GM04503 (cell line): Measurements from ENCODE around the gene ADAM12.
"Not testable (repeated sequence)": the region's sequence is repeated elsewhere in the genome, so short reads cannot be mapped to it uniquely, and the experiment has no call there.

Experiments used
- DNase-seq: peaks from one replicate; pipeline ENCODE4 v3.0.0-alpha.2; 2012; ENCODE audit warnings: low read depth

ADAM12 gene

DNA sequence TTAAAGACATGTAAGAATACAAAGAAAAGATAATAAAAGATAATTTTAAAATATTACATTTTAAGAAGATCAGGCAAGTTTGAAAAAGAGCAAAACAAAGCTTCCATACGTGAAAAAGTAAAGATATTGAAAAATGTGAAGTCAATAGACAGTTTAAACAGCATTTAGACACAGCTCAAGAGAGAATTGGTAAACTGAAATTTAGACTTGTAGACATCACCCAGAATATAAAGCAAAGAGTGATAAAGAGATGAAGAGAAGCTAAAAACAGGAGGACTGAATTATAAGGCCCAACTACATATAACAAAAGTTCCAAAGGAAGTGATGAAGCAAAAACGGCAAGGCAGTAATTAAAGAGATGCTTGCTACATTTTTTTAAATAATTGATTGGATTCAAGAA is 13.8 kb downstream of the ADAM12 start:
- DNase-seq = no peak

DNA sequence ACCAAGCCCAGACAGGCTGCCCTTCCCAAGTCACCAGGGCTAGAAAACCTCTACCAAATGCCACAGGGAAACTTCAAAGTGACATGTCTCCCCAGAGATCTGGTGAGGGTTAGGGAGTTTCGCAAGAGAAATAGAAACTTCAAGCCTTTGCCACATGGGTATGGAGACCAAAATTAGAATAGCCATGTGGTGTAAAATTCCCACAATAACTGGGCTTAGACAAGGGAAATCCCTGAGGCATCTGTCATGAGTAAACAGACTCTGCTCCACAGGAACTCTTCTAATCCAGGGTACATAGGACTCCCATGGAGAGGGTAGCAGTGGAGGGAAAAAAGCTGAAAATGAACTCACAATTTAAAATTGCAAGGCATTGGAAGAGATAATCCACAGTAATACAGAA is 14.3 kb downstream of the ADAM12 start:
- peak; percentile 64 for DNase-seq

DNA sequence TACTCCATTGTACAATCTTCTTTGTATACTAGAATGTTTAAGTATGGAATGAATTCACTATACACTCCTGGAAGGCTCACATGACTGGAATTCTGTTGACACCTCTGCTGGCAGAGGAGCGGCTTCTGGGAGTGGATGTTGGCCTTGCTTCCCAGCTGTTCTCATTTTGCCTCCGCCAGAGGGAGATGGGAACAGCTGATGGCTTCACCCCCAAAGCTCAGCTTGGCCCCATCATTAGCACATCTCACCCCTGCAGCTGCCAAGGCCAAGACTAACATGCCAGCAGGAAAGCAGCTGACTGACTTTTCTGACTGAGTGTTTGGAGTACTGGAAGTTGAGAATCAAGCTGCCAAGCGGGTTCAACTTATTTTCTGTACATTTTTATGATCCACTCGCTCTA is 15.1 kb downstream of the ADAM12 start:
- DNase-seq = no peak

DNA sequence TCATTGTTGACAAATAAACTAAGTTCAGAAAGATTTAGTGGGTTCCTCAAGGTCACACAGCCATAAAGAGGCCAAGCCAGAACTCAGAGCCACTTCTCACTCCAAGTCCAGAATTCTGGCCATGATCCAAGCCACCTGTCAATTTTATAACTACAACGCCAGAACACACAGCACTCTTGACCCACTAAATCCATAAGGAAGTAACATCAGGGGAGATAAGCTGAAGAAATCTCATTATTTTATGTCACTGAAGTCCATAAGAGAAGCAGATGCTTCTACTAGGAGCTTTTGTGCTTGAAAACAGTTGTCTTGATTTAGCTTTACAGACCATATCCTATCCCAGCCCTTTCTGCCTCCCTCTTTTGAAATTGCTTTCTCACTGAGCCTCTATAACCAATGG is 15.9 kb downstream of the ADAM12 start:
- no peak for DNase-seq

DNA sequence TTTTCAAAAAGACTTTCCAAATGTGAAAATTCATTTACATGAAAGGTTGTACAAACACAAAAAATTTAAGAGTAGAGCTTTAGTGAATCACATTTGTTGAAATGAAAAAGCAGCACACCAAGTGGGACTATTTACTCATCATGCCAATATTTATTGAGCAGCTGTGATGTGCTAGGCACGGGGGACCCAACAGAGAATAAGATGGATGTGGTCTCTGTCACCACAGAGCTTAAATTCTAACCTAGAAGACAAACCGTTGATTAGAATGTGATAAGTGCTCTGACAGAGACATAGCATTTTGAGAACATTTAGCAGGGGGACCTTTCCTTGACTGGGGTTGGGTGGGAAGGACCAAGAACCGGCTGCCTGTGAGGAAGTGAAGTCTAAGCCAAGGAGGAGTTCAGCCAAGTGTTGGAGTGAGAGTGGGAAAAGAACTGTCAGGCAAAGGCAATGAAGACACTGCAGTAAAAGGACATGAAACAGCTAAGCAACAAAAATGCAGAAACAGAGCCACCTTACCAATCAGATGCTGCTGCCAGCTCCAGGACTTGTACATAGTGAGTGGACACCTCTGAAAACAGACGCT is 19.1 kb downstream of the ADAM12 start:
- no peak for DNase-seq

DNA sequence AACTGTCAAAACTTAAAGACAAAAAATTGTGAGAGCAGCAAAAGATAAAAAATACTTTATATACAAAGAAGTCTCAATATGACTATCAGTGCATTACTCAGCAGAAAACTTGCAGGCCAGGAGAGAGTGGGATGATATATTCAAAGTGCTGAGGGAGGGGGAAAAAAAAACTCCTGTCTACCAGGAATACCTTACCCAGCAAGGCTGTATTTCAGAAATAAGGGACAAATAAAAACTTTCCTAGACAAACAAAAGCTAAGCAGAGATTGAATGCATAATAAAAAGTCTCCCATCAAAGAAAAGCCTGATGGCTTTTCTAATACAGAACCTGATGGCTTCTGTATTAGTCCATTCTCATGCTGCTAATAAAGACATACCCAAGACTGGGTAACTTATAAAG is 31.1 kb downstream of the ADAM12 start:
- no peak for DNase-seq

DNA sequence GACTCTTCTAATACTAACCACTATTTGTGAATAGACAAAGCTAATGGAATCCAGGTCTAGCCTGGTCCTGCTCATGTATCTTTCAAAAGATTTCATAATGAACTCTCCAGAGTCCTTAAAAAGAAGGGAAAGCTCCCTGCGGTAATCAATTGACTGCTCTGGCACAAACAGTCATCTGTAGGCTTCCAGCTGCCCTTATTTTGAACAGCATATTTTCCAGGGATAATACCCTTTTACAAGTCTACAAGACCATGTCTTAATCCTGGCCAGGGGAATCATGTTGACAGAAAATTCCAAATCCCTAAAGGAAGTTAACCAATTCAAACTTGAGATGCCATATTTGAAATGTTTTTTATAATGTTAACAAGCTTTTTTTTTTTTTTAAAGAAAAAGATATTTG is 34.6 kb downstream of the ADAM12 start:
- DNase-seq = no peak

DNA sequence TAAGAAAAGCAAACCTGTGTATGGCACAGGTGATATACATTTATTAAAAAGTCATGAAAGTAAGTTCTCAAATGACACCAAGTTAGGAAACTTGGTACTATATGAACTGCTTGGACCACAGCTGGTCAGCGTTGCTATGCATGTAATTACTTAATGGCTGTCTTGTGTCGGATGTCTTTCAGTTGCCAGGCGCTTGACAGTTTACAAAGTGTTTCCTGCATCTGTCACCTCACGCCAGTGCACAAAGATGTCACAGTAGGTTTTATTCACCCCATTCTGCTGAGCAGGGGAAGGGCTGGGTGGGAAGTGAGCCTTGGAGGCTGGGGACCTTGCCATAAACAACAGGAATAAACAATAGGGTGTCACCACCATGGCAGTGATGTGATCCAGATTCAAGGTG is 35.8 kb downstream of the ADAM12 start:
- DNase-seq = no peak

DNA sequence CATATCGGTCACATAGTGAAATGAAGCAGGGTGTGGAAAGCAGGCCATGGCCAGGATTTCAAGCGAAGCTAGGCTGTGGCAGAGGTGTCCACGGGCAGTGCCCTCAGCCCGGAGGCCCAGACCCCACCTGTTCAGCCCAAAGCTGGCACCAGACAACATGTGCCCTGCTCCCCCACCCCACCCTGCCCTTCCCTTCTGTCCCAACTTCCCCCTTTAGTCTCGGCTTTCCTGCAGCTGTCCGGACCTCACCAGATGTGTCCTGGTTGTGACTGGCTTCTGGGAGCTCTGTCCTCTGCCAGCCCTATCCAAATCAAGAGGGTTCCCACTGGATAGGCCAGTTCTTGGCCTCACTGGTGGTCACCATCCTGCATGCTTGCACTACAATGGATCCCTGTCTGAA is 37.3 kb downstream of the ADAM12 start:
- no peak for DNase-seq

DNA sequence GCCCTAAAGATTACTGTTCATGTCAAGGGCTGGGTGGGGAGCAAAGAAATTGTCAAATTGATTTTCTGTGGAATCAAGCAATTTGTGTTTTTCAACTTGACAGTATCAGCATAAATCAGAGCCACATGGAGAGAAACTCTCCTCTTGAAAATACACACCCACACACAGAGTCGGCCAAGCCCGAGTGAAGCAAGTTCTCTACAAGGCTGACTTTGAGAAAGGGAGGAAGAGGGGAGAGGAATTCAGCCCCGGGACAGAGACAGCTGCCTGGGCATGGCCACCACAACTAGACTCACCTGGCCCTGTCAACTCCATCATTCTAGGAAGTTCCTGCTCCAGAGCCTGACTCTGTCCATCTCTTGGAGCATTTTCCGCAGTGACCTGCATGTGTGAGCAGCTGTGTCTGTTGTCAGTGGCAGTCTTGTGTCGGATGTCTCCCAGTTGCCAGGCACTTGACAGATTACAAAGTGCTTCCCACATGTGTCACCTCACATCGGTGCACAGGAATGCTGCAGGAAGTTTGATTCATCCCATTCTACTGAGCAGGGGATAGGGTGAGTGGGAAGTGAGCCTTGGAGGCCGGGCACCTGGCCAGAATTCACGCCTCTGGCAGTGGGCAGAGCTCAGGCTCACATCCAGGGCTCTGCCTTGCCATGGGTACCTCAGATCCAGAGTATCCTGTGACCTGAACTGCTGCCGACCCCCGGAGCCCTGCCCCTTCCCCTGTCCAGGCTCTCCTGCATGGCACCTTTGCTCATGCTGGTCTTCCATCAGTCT is 37.9 kb downstream of the ADAM12 start:
- peak; percentile 93 for DNase-seq

DNA sequence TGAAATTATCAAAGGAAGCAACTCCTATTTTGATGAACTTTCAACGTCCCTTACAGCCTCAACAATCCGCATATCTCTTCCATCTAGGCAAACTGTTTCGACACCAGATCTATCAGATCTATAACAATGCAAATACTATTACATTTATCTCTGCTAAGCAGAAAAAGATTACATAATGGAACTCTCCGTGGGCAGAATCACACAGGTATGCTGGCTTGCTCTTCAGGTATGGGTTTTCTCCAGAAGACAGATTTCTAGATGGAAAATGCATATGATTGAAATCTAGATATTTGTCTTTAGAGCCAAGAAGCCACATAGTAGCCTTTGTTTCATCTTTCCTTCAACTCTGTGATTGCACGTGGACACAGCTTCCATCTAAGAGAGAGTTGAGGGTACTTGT is 38.6 kb downstream of the ADAM12 start:
- DNase-seq = no peak

DNA sequence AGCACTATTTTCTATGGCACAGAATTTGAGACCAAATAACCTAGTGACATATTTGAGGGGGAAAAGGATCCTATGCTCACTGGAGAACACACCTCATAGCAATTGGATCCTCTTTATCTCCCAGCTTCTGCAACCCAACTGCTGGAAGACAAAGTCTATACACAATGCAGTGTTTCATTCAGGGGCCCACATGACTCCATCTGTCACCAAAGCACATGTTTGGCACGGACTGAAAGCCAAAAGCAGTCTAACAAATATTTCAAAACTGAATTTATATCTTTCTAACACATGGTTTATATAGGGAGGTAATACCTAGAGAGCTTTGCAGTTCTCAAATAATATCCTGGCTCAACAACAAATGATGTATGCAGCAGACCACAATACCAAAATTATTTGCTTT is 39.2 kb downstream of the ADAM12 start:
- no peak for DNase-seq

DNA sequence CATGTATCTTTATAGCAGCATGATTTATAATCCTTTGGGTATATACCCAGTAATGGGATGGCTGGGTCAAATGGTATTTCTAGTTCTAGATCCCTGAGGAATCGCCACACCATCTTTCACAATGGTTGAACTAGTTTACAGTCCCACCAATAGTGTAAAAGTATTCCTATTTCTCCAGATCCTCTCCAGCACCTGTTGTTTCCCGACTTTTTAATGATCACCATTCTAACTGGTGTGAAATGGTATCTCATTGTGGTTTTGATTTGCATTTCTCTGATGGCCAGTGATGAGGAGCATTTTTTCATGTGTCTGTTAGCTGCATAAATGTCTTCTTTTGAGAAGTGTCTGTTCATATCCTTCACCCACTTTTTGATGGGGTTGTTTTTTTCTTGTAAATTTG is 44.8 kb downstream of the ADAM12 start:
- not testable (repeated sequence) for DNase-seq

DNA sequence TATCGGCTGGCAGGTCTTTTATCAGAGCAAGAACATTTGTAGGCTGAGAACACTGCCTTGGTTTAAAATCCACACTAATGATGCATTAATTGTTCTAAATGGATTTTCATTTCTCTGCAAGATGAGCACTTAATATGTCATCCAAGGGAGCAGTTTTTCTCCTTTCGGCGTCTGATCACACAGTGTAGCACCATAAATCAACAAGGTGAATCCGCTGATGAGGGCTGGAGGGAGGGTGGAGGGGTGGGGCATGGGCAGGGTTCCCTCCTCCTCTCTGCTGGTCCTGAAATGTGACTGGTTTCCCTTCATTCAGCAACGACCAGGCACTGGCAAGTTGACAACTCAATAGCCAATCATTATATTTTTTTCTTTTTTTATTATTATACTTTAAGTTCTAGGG is 45.6 kb downstream of the ADAM12 start:
- DNase-seq = no peak

DNA sequence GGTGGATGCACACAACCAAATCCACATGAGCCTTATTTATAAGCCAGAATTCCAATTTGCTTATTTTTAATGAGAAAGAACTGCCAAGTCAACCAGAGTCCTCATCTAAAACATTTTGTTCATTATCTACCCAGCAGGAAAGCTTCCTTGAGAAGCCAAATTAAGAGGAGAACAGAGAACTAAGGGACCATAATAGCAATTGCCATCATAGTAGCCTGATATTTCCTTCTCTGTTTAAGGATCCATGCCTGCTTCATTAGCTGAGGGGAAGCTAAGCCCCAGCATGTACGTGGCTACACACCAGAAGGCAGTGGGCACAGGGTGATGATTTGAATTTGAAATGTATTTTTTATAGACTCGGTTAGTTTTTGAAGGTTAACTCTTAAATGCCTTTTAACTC is 46.8 kb downstream of the ADAM12 start:
- no peak for DNase-seq

DNA sequence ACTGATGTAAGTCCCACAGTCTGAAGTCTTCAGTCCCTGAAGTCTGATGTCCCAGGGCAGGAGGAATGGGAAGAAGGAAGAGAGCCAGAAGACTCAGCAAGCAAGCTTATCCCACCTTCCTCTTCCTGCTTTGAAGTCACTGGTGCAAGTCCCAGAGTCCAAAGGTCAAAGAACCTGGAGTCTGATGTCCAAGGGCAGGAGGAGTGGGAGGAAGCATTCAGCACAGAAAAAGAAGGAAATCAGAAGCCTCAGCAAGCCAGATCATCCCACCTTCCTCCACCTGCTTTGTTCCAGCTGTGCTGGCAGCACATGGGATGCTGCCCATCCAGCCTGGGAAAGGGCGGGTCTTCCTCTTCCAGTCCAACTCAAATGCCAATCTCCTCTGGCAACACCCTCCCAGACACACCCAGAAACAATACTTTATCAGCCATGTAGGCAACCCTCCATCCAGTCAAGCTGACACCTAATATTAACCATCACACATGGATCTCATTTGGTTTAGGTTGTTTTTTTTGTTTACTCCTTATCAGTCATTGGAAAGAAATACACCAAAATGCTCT is 50.9 kb downstream of the ADAM12 start:
- DNase-seq = no peak

DNA sequence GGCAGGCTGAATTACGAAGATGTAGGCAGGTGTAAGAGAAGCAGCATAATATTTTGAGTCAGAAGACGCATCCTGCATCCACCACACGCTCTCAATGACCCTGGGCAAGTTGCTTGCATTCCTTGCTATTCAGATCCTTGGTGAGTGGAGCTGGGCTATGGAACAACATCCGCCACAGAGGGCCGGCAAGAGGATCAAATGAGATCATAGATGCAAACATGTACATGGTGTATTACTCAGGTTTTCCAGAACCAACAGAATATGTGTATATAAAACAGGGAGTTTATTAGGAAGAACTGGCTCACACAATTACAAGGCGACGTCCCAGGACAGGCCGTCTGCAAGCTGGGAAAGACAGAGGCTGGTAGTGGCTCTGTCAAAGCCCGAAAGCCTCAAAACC is 51.5 kb downstream of the ADAM12 start:
- no peak for DNase-seq

DNA sequence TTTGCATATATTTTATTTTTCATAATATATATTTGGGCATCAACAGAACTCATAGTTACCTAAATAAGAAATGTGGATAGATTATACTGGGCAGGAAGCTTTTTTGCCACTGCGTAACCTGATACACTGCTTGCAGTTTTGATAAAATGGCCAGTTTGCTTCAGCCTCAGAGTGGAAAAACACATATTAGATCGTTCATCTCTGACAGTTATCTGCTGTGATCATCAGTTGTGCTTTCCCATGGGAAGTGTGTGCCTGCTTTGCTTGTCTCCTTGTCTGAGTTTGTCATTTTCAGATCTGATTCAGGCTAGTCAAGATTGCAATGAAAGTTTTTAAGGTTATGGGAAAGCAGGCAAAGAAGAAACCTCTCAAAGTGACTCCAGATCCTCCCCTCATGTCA is 54.0 kb downstream of the ADAM12 start:
- no peak for DNase-seq

DNA sequence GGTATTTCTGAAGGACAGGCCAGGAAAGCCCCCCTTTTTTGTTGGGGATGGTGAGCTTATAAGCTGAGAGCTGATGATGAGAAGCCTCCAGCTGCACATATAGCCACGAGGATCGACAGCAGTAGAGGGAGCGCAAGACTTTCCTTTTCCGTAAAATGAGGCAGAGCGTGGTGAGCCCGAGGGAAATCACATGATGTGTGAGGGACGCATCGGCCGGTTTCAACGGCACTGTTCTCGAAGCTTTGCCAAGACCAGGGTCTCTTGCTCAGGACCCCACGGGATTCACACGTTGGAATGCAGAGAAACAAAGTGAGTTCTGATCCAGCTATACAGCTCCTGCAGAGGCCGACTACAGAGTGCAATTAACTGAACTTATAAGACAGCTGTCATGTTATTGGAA is 55.7 kb downstream of the ADAM12 start:
- DNase-seq = no peak

DNA sequence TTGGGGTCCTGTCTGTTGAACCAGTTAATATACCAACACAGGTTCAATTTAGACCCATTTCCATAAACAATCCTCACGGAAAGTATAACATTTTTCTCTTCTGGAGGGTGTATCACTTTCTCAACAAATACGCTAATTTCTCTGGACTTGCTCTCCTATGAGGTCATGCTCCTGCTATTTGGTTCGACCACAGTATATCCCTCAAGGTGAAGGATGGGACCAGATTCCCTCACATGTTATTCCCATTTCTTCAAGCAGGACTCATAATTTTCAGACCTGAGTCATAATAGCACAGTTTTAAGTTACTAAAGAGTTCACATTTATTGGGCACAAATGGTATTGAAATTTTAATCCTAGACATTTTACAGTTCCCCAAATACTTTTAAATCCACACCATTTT is 57.2 kb downstream of the ADAM12 start:
- DNase-seq = no peak

DNA sequence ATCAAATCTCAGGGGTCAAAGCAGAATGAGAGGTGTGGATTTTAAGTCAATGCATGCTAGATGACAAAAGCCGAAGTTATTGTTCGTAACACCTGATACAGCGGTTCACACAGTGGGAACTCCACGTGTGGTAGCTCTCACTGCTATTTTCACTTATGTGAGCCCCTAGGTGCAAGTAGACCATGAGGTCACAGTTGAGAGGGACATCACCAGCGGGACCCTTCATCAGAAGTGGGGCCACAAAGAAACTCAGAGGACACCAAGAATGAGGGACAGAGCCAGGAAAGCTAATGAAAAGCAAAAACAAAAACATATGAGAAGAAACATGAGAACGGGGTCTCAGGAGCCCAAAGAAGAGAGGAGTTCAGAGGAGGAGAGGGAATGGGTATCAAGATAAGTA is 63.5 kb downstream of the ADAM12 start:
- no peak for DNase-seq

DNA sequence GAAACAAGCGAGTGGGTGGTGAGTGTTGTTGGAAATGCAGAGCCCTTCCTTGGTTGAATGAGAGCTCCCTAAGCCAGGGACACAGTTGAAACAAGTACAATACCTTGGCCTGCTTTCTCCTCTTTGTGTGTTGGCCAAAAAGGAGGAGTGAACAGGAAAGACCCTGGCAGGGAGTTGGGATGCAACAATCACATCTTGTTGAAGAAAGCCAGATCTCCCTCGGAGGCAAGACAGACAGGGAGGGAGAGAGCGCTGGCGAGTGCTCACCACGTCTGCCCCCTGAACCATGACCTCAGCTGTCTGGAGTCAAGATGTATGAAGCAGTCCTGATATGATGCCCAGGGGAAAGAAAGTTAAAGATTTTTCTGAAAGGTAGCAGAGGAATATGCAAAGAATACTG is 66.8 kb downstream of the ADAM12 start:
- no peak for DNase-seq

DNA sequence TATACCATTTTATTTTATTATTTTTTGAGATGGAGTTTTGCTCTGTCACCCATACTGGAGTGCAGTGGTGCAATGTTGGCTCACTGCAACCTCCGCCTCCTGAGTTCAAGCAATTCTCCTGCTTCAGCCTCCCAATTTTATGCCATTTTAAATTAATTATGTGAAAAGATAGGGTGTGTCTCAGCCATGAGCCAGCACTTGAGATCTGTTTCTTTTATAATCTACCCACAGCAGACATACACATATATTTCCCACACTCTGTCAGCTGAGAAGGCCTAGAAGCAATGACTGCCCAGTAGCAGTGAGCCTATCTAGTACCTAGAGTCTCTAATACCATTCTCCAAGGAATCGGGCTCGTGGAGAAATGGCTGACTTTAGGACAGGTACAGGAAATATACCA is 70.5 kb downstream of the ADAM12 start:
- DNase-seq = no peak
